Measurements from ENCODE around the gene NEU4.
"Not testable (repeated sequence)": the region's sequence is repeated elsewhere in the genome, so short reads cannot be mapped to it uniquely, and the experiment has no call there.

DNA sequence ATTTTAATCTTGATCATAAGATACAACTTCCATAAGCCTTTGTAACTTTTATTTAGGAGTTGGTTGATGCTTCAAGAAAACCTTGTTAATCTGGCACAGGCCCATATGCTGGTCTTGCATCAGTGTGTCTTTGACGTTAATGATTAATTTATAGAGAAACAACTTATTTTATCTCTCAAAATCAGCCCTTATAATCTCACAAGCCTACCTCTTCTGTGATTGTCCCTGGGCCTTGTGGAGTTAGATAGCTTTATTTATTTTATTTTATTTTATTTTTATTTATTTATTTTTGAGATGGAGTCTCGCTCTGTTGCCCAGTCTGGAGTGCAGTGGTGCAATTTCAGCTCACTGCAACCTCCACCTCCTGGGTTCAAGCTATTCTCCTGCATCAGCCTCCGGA lies 26.9 kb upstream of the NEU4 start:
- not testable (repeated sequence) for TF ChIP-seq POLR2A (IDR thresholded peaks at IDR 0.05)
- TF ChIP-seq, protein P1, sequence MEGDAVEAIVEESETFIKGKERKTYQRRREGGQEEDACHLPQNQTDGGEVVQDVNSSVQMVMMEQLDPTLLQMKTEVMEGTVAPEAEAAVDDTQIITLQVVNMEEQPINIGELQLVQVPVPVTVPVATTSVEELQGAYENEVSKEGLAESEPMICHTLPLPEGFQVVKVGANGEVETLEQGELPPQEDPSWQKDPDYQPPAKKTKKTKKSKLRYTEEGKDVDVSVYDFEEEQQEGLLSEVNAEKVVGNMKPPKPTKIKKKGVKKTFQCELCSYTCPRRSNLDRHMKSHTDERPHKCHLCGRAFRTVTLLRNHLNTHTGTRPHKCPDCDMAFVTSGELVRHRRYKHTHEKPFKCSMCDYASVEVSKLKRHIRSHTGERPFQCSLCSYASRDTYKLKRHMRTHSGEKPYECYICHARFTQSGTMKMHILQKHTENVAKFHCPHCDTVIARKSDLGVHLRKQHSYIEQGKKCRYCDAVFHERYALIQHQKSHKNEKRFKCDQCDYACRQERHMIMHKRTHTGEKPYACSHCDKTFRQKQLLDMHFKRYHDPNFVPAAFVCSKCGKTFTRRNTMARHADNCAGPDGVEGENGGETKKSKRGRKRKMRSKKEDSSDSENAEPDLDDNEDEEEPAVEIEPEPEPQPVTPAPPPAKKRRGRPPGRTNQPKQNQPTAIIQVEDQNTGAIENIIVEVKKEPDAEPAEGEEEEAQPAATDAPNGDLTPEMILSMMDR (IDR thresholded peaks at IDR 0.05) = not testable (repeated sequence)

Measured in heart left ventricle (tissue), 13 donors.